Inflammatory macrophage (primary cell): ENCODE measurements around the gene CERK.

ENCODE experiments used
- DNase-seq, 2 donors: peaks; one replicate each; pipeline ENCODE4 v3.0.0-alpha.2; 2020 to 2022

Gene CERK

GRCh38 chr22:46731246-46732040 is 6.6 kb downstream of the CERK start:
- DNase-seq: no peak

GRCh38 chr22:46730568-46731245 is 7.3 kb downstream of the CERK start:
- no peak for DNase-seq

- no peak for DNase-seq
These were observed 9.6 kb downstream of the CERK start for GRCh38 chr22:46728470-46728869.

DNA sequence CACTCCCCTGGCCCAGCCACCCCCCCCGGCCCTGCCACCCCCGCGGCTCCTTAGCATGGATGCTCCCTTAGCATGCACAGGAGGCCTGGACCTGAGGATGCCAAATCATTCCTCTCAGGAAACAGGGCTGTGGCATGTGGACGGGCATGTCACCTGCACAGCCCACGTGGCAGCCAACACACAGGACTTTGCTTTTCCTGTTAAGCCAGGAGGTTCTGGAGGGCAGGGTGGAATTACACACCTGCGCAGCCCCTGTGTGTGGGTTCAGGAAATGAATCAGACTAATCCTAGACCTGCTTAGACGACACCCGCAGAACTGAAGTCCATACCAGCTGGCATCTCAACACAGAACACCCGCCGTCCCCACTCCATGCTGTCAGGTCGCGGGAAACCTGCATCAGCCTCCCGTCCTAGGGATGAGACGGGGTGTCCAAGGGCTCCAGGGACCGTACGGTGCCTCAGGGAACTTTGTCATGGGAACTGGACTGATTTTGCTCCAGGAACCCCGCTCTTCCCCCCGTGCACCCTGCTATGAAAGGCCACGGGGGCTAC is 10.2 kb downstream of the CERK start:
- no peak for DNase-seq

DNA sequence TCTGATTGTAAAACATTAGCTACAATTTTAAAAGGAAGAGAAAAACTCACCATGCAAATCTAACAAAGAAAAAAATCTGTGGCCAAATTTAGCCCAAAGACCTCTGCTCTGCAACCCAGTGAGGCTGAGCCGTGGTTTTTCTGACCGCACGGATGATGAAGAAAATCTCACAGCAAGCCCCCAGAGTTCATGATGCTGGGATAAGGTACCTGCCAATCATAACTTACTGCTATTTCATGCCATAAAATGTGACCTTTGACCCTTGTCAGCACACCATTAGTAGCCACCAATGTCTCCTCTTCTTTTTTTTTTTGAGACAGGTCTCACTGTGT is 11.1 kb downstream of the CERK start:
- DNase-seq: no peak

DNA sequence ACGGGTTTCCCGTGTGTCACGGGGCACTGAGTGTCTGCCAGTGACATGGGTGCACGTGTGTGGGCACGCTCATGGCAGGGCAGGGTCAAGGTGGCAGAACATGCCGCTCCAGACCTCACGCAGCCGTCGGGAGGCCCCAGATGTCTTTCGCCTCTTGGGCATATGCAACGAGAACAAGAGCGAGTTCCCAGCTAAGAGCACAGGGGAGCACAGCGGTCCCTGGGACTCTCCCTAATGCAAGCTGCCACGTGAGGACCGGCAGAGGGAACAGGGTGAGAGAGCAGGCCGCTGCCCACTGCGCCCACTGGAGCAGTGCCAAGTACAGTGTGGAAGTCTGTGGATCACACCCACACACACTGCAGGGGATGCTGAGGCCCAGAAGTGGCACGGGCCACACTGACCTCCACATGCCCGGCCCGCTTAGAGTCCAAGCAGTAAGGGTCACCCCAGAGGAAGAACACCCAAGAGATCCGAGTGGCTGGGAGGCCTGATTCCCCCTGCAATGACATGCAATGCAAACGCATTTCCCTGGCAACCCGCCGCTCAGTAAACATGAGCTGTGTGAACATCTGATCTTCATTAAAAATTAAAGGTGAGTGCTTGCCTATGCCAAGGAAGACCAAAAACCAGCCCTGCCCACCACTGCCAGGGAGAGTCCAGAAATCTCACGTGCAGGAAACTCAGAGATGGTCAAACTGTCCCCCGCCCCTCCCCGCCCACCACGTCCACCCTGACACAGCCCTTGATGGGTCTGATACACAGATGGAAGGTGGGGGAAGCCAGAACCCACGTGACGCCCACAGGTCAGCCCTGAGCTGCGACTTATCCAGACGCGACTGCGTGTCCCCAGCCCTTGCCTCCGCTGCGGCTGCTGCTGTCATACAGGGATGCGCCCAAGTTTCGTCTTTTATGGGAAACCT is 11.7 kb downstream of the CERK start:
- no peak for DNase-seq

DNA sequence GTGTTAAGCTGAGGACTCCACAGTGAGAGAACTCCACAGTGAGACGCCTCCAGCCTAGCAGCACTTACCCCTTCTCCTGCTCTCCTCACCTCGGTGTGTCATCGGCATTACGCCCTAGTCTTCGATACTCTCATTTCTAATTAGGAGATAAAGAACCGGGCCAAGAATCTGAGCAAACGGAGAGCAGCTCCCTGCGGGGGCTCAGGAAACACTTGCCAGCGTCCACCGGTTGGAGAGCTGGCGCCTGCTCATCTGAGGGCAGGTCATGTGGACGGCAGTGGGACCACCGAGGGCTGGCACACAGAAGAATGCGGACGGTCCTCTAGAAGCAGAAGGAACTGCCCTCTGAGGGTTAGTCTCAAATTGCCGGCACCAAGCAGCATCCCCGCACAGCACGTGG is 13.0 kb downstream of the CERK start:
- DNase-seq: no peak

GRCh38 chr22:46723882-46724281 is 14.2 kb downstream of the CERK start:
- DNase-seq: no peak

GRCh38 chr22:46721501-46722085 is 16.5 kb downstream of the CERK start:
- DNase-seq: no peak

DNA sequence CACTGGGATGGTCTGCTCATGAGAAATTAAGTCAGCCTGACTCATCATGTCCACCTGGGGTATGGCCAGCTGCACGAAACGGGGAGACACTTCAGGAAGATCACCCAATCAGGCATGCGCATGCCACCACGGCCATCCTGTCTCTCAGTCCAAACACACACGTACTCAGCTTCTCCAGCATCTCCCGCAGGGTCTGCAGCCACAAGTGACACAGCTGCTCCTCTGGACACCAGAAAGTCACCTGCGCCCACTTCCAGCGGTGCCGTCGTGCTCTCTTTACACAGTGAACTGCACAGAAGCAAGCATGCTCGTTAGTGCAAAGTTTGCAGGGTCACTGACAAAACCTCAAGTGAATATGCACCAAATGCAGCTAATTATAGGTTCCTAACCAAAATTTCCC is 18.1 kb downstream of the CERK start:
- DNase-seq: no peak

DNA sequence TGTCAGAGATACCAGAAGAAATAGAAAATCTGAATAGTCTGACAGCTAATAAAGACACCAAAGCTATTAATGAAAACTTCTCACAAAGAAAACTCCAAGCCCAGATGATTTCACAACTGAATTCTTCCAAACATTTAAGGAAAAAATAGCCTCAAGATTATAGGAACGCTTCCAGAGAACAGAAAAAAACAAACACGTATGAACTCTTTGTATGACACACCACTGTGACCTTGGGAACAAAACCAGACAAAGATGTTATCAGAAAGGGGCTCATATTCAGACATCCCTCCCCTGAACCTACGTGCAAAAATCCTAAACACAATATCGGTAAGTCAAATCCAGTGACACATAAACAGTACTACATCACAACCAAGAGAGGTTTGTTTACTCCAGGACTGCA is 23.5 kb downstream of the CERK start:
- no peak for DNase-seq

- no peak for DNase-seq
These were observed 25.8 kb downstream of the CERK start for GRCh38 chr22:46712288-46712687.

DNA sequence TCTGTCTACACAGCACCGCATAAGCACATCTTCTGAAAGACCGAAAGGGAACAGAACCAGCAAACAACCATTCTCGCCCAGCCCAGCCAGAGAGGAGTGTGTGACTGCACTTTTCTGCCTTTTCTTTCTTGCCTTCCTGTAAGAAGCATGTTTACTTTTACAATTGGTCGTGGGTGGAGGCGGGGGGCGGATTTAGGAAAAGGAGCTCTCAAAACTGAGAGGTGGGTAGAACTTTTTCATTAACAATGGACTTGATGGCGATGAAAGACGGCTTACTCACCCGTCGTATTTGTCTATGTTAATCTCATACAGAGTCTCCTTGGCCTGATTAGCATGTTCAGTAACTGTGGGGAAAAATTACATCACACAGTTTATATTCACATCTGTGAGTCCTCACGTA is 27.2 kb downstream of the CERK start:
- no peak for DNase-seq

GRCh38 chr22:46708766-46709330 is 29.2 kb downstream of the CERK start:
- no peak for DNase-seq

DNA sequence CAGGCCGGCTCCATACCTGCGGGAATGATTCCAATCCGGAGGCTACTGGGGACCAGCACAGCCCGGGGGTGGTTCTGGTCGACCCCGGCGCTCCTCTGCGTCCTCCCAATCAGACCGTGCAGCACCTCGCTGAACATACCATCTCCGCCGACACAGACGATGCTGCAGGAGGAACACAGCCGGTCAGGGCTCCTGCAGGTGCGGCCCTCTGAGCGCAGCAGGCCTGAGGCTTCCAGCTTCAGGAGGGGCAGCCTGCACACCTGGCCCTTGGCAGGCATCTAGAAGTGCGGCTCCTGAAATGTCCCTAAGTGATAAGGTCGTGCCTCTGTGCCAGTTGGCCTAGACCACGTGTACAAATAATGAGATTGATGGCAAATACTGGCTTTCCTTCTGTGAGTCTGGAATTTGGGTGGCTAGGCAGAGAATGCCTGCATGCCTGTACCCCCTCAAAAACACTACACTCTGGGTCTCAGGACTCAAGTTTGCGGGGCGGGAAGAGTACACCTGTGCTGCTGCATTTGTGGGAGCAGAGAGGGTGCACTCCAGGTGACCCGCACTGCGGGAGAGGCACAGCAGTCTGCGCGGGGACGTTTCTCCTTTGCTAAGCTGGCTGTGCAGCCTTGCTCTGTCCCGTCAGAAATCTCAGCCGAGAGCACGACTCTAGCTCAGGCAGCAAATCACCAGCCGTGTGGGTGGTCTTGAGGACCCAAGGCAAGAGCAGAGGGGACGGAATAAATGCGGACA is 30.1 kb downstream of the CERK start:
- DNase-seq: no peak

DNA sequence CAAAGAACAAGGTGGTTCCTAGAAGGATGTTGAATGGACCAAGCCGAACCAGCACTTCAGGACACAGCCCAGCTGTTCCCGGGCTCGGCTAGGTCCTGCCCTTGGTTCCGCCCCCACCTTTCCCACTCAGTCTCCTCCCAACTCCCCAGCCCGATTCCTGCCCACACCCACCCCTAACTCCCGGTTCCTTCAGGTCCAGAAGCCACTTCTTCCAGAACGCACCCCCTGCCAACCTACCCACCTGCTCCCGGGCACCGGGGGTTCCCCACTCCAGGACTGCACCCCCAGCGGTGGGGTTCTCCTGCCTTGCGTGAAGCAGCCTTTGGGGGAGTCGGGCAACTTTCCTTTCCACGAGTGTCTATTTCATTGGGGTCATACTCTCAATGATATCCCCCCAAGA is 30.7 kb downstream of the CERK start:
- no peak for DNase-seq

DNA sequence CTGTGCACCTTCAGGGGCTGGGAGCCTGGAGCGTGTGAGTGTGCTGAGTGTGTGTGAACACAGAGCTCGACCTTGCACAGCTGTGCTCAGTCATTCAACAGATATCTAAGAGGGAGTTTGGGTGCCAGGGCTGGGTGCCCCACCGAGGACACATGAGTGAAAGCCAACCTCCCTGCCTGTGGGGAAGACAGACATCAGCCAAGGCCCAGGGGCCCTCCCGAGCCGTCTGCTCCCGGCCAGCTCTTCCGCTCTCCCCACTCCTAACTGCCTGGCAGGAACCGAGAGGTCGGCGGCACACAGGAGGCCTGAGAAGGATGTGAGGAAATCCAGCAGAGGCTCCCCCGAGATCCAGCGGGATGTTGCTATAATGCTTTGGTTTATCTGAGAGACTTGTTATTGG is 32.0 kb downstream of the CERK start:
- no peak for DNase-seq

- DNase-seq: no peak
These were observed 34.1 kb downstream of the CERK start for GRCh38 chr22:46703996-46704370.

GRCh38 chr22:46703171-46703995 is 34.7 kb downstream of the CERK start:
- no peak for DNase-seq

DNA sequence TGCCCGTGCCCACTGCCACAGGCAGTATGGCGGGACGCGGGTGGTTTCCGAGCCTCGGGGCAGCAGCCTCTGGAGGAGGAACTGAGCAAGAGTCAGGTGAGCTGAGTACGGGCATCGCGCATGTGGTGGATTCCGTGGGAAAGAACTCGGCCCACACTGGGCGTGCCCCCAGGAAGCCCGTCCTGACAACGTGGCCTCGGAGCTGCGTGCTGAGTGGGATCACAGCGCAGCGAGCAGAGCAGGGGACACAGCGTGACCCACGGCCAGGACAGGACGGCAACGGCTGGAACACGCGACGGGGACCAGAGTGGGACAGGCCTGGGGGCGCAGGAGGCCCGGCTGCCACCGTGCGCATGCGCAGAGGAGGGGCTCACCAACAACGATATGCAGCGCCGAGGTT is 36.8 kb downstream of the CERK start:
- DNase-seq: no peak

DNA sequence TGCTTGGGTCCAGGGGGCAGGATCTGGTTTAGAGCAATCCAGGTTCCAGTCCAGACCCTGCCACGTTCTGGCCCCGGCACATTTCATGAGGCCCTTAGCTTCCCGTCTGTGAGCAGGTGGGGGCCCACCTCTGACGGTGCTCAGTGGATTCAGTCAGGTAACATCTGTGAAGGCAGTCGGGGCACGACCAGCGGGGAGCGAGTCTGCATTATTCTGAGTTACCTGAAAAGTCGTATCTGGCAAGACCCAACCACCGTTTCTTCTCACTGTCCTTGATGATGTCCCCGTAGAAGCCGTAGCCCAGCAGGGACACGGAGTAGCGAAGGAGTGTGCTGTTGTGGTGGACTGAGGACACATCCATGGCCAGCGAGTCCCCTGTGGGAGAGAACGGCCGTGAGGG is 39.0 kb downstream of the CERK start:
- no peak for DNase-seq
